GM08714 (cell line): Measurements from ENCODE around the gene LCN9.

Experiments used
- H3K4me3 ChIP-seq: fragments of 200-500 bp; sonication (Bioruptor generic); 2 replicates; pipeline ENCODE4 v1.5.1; 2014; ENCODE audit warnings: mild to moderate bottlenecking, low read length, inconsistent platforms
- ZNF274 ChIP-seq: IDR thresholded peaks from 2 replicates; pipeline ENCODE4 v1.6.1; 2012; ENCODE audit warnings: mild to moderate bottlenecking, low read depth, low read length

The LCN9 gene

GRCh38 chr9:135673941-135674340 is 10.8 kb downstream of the LCN9 start:
- H3K4me3 ChIP-seq, result no peak overlapping the region
- no peak for TF ChIP-seq ZNF274

DNA sequence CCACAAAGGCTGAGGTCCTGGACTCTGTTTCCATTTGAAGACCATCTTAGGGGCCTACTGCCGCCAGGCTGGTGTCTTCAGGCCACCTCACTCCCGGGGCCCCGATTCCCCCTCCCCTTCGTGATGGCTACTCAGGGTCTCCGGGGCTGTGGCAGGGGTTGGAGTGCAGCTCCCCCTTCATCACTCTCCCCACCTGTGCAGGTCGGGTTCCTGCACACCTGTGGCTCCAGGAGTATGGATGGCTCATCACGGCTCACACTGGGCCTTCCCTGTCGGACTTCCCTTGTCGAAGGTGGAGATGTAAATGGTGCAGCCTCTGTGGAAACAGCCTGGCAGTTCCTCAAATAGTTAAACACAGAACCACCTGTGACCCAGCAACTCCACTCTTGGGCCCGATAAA is 11.9 kb downstream of the LCN9 start:
- TF ChIP-seq ZNF274, result no peak
- H3K4me3 ChIP-seq, result no peak overlapping the region

DNA sequence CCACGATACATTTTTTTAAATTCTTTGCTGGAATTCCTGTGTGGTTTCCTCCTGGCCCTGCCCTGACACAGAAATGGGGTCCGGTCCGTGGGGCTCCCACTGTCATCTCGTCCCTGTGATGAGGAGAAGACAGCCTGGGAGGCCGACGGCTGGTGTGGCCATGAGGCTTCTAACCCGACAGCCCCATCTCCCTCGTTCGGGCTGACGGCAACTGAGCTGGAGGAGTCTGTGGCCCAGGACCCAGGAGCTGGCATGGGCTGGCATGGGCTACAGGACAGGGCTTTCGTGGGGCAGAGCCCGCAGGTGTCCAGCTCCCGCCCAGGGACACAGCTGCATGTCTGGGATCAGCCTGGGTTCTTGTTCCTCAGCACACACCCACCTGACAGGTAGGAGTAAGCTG is 13.8 kb downstream of the LCN9 start:
- TF ChIP-seq ZNF274, result no peak
- no peak overlapping the region for H3K4me3 ChIP-seq

- TF ChIP-seq ZNF274, result no peak
- H3K4me3 ChIP-seq, result no peak overlapping the region
These were observed 14.6 kb downstream of the LCN9 start for GRCh38 chr9:135677641-135678168.

GRCh38 chr9:135678236-135679017 is 15.3 kb downstream of the LCN9 start:
- TF ChIP-seq ZNF274, result no peak

DNA sequence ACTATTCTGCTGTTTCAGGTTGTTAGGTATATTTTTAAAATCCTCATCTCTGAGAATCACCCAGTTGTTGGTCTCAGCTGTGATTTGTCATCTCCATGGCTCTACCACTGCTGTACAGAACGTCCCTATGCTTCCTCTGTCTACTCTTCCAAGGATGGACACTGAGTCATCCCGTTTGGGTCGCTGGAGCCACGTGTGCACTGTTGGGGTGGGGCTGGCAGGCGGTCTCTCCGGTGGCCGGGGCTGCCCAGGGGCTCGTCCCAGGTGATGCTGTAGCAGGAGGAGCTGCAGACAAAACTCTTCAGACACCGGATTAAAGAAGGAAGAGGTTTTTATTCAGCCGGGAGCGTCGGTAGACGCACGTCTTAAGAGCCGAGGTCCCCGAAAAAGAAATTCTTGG is 16.9 kb downstream of the LCN9 start:
- no peak overlapping the region for H3K4me3 ChIP-seq
- no peak for TF ChIP-seq ZNF274

More at GRCh38 chr9:135678236-135679017, 15.3 kb downstream of the LCN9 start:
- H3K4me3 ChIP-seq, result no peak overlapping the region

DNA sequence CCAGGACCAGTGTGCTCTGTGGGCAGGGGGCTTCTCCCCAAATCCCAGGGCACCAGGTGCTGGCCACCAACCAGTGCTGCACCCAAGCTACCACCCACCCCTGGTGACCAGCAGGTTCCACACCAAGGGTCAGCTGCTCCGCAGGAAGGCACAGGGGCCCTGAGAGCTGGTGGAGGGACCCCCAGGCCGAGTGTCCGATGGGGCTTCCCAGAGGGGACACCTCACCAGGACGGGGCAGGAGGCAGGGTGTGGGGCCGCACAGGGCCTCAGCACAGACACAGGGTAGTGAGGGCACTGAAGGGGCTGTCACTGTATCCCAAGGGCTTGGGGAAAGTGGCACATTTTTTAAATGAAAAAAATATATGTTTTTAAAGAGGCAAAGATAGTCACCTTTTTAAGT is 18.1 kb downstream of the LCN9 start:
- no peak for TF ChIP-seq ZNF274
- H3K4me3 ChIP-seq, result no peak overlapping the region

GRCh38 chr9:135683401-135684034 is 20.4 kb downstream of the LCN9 start:
- TF ChIP-seq ZNF274, result no peak
- H3K4me3 ChIP-seq, result no peak overlapping the region

DNA sequence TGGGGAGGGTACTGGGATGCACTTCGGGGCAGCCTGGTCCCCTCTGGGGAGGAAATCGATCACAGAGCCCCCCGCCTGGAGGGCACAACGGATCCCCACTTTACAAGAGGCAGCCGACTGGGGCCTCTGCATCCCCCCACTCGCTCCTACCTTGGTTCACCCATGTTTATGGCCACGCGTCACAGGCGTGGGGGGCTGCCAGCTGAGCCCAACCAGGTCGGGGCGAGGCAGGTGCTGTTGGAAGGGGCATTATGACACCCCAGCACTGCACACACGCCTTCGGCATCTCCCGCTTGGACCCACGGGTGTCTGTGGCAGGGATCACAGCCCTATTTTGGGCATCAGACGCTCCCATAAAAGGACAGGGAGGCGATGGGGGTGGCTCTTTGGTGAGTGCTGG is 21.6 kb downstream of the LCN9 start:
- no peak overlapping the region for H3K4me3 ChIP-seq
- no peak for TF ChIP-seq ZNF274

GRCh38 chr9:135687216-135687615 is 24.1 kb downstream of the LCN9 start:
- no peak overlapping the region for H3K4me3 ChIP-seq
- TF ChIP-seq ZNF274, result no peak

GRCh38 chr9:135689011-135689410 is 25.9 kb downstream of the LCN9 start:
- no peak for TF ChIP-seq ZNF274
- H3K4me3 ChIP-seq, result no peak overlapping the region

DNA sequence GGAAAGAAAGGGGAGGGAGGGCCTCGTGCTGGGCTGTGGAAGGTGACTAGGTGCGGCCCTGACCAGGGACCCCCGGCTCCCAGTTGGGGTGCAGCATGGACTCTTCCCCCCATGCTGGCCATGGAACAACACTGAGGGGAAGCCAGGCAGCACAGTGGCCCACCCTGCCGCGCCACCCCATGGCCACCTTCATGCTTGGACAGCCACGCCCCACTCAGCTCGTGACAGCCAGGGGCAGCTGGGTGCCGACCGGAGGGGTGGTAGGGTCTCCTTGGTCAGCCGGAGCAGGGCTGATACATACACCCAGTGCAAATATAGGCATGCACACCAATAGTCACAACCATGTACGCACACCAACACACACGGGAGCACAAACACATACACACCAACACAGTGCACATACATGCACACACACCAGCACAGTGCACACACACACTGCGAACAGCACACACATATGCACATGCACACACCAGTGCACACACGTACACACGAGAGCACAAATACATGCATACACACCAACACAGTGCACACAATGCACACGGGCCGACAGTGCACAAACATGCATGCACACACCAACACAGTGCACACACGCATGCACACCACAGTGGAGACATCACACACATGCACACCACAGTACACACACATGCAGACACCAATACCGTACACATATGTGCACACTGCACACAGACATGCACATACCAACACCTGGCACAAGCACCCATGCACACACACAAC is 27.9 kb downstream of the LCN9 start:
- TF ChIP-seq ZNF274, result no peak
- no peak overlapping the region for H3K4me3 ChIP-seq

DNA sequence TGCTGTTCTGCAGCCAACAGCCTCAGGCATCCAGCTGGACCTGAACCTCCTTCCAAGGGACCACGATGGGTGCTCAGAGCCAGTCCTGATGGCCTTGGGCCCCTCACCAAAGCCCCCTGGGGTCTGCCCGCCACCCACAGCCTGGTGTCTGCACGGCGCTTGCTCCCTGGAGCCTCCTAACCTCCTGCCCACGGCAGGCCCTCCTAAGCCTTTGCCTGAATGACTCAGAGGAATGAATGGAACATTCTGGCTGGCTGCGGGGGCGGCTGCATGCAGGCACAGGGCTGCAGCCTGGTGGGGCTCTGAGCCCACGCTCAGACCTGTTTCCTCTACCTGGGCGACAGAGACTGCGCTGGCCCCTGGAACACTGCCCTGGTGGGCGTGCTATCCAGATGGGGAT is 29.3 kb downstream of the LCN9 start:
- no peak for TF ChIP-seq ZNF274
- H3K4me3 ChIP-seq, result no peak overlapping the region

GRCh38 chr9:135693265-135693664 is 30.2 kb downstream of the LCN9 start:
- no peak for TF ChIP-seq ZNF274
- no peak overlapping the region for H3K4me3 ChIP-seq

GRCh38 chr9:135693771-135694170 is 30.7 kb downstream of the LCN9 start:
- TF ChIP-seq ZNF274, result no peak
- no peak overlapping the region for H3K4me3 ChIP-seq
